GM19395 (cell line): Measurements from ENCODE around the gene ATG16L2.
A peak's percentile ranks its signal among the peaks of the same experiment; 100 is the strongest.
"Not testable (repeated sequence)": the region's sequence is repeated elsewhere in the genome, so short reads cannot be mapped to it uniquely, and the experiment has no call there.

Source experiments
- ATAC-seq: cut with Tn5 transposase; IDR thresholded peaks from one replicate; pipeline ENCODE4 v1.9.1; 2021; ENCODE audit warnings: mild to moderate bottlenecking, moderate library complexity; ENCODE audit not compliant: unreplicated experiment

ATG16L2 gene

DNA sequence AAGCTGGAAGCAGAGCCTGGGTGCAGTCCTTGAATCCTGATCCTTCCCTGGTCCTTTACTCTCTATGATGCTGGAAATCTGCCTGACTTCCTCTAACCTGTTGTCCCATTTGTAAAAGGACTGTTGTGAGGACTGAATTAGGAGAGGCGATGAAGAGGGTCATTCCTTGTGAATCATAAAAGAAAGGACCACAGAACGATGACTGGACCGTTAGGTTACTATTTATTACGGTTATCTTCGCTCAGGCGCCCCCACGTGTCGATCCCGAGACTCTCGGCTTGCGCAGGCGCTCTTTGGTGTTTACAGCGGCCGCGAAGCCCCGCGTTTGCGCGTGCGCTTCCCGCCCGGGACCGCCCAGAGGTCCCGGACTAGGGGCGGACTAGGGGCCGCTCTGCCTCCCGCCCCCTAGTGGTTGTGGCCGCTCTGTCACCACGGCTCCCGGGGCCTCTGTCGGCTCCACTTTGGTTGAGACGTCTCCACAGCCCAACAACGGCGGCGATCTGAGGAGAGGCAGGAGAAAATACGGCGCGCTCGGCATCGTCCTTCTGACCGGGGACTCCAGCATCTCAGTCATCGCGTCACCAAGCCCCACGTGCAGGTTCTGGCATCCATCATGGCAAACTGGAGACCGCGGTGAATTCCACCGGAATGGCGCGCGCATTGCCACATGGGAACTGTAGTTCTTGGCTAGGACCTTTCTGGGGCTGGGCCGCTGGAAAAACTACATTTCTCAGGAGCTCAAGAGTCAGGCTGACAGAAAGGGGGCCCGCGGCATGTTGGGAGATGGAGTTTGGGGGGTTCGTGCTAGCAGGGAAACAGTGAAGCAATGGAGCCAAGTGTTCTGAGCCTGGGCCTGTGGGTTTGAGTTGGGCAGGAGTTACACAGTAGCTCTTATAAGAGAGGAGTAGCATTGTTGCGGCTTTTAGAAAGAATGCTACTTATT is 20.5 kb upstream of the ATG16L2 start, which contains the start of gene STARD10:
Gene STARD10 (minus strand): TSS at position 623 of the 943 bp plus-strand sequence. CDS start 12,866 bp downstream, outside the sequence.
- ATAC-seq = peak; percentile 84

DNA sequence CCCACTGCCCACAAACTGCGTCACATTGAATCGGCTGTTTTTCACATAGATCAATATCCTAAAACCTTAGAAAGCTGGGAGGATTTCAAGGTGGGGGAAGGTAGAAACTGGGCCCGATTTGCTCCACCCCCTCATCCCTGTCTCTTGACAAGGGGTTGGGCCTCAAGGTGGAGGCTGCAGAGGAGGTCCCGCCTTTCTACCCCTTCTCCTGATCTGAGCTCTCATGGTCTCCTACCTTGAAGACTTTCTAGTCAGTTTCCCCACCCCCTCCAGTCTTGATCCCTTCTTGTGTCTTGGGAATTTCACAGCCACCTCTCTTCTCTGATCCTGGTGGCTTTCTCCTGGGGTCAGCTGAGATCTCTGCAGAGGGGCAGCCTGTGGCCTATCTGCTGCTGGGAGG is 15.8 kb upstream of the ATG16L2 start:
- ATAC-seq = no peak

DNA sequence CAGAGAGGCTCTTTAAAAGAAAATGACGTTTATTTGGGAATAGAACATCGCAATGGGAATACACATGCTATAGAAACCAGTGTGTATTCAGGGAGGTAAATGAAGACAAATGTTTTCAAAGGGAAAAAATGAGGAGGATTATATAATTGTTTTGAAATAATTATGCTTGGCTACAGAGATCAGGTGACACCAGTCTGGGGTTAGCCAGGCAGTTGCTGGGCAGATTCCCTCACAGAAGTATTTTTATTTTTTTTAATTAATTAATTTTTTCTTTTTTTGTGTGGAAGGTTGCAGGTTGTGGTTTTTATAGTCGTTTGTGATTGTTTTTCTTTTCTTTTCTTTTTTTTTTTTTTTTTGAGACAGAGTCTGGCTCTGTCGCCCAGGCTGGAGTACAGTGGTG is 14.8 kb upstream of the ATG16L2 start:
- ATAC-seq = no peak

DNA sequence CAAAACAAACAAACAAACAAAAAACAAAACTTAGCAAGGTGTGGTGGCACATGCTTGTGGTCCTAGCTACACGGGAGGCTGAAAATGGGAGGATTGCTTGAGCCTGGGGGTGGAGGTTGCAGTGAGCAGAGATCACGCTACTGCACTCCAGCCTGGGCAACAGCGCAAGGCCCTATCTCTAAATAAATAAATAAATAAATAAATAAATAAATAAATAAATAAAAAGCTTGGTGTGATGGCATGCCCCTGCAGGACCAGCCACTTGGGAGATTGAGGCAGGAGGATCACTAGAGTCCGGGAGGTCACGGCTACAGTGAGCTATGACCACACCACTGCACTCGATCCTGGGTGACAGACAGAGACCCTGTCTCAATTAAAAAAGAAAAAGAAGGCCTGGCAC is 11.4 kb upstream of the ATG16L2 start:
- ATAC-seq = no peak

DNA sequence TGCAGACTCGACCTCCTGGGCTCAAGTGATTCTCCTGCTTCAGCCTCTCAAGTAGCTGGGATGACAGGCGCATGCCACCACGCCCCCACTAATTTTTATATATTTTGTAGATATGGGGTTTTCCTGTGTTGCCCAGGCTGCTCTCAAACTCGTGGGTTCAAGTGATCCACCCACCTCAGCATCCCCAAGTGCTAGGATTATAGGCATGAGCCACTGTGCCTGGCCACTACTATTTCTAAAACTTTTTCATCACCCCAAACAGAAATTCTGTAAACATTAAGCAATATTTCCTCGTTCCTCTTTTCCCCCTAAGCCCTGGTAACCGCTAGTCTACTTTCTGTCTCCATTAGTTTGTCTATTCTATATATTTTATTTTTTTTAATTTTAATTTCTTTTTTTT is 9.0 kb upstream of the ATG16L2 start:
- no peak for ATAC-seq

DNA sequence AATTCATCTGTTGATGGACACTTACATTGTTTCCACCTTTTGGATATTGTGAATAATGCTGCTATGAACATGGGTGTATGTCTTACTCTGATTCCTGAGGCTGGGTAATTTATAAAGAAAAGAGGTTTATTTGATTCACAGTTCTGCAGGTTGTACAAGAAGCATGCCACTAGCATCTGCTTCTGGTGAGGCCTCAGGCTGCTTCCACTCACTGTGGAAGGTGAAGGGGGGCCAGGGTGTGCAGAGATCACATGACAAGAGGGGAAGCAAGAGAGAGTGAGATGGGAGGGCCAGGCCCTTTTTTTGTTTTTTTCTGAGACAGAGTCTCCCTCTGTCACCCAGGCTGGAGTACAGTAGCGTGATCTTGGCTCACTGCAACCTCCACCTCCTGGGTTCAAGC is 7.8 kb upstream of the ATG16L2 start:
- not testable (repeated sequence) for ATAC-seq

DNA sequence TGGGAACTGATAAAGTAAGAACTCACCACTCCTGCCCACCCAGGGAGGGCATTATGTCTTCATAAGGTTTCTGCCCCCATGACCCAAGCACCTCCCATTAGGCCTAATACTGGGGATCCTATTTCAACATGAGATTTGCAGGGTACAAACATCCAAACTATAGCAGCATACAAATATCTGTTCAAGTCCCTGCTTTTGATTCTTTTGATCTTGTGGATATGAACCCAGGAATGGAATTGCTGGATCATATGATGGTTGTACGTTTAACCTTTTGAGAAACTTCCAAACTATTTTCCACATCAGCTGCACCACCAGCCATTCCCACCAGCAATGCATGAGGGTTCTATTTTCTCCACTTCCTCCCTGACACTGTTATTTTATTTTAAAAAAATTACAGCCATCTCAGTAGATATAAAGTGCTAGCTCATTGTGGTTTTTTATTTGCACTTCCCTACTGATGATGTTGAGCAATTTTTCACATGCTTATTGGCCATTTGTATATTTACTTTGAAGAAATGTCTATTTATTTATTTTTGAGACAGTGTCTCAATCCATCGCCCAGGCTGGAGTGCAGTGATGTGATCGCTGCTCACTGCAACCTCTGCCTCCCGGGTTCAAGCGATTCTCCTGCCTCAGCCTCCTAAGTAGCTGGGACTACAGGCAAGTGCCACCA is 7.1 kb upstream of the ATG16L2 start:
- ATAC-seq = no peak

DNA sequence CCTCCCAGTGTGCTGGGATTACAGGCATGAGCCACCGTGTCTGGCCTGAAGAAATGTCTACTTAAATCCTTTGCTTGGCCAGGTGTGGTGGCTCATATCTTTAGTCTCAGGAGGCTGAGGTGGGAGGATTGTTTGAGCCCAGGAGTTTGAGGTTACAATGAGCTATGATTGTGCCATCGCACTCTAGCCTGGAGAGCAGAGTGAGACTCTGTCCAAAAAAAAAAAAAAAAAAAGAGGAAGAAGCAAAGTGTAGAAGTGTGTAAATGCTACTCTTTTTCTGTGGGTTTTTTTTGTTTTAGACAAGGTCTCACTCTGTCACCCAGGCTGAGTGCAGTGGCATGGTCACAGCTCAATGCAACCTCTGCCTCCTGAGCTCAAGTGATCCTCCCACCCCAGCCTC is 6.4 kb upstream of the ATG16L2 start:
- ATAC-seq = no peak

DNA sequence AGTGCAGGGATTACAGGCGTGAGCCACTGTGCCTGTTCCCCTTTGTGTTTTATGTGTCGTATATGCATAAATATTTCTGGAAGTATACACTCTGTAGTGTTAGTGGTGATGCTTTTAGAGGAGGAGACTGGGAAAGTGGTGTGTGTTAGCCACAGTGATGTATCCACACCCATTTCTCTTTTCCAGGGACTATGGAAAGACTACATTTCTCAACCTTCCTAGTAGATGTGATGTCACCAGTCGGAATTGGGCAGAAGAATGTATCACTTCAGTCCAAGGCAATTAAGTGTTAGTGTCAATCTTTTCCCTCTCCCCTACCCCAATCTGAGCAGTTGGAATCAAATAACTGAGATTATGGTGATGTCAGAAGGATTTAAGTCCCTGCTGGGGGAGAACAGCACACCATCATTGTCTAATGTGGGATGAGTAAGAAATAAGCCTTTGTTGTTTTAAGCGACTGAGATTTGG is 5.8 kb upstream of the ATG16L2 start:
- ATAC-seq = no peak

DNA sequence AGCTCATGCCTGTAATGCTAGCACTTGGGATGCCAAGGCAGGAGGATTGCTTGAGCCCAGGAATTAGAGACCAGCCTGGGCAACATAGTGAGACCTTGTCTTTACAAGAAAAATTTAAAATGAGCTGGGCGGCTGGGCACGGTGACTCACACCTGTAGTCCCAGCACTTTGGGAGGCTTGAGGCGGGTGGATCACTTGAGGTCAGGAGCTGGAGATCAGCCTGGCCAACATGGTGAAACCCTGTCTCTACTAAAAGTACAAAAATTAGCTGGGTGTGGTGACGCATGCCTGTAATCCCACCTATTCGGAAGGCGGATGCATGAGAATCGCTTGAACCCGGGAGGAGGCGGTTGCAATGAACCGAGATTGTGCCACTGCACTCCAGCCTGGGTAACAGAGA is 2.5 kb upstream of the ATG16L2 start:
- ATAC-seq = not testable (repeated sequence)

DNA sequence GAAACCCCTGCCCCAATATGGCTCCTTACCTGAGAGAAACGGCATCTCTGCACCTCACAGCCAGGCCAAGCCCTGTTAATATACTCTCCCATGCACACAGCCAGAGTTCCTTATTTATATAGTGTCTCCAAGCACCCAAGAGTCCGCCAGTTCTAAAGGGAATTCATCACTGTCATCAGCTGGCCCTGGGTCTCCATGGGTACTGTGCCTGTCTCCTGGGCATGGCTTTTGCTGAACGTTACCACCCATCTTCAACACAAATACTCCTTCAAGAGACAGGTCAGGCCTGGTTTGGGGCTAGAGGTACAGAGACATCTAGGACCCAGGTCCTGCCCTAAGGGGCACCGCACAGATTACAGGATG is 1.6 kb upstream of the ATG16L2 start:
- peak; percentile 2 for ATAC-seq

DNA sequence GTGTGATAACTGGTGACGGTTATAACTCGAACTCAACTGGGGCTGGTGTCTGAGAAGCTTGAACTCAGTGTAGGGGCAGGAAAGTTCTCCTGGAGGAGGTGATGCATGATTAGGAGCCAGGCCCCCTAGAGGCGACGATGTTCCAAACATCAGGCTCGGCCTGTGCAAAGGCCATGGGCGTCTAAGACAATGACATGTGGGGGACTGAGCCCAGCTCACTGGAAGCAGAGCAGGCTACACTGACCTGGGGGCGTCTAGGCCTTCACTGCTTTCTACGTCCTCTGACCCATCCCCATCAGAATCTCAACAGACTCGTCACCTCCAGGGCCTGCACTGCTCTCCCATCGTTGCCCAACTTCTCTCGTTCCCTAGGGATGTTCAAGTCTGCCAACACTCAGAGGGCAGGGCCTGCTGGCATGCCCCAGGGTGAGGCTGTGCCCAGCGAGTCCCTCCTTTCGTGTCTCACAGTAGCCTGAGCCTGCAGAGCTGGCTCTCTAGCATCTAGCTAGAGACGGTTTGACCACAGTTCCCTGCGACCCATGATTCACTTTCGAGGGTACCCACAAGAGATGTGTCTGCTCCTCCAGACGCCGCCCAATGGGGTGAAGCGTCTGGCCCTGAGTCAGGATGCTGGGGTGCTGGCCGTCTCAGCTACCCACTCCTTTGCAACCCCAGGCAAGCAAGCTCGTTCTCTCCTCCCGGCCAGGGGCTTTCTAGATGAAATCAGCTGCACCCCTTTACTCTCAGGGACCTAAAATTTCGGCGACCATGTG is 1.1 kb upstream of the ATG16L2 start:
- peak; percentile 41 for ATAC-seq

DNA sequence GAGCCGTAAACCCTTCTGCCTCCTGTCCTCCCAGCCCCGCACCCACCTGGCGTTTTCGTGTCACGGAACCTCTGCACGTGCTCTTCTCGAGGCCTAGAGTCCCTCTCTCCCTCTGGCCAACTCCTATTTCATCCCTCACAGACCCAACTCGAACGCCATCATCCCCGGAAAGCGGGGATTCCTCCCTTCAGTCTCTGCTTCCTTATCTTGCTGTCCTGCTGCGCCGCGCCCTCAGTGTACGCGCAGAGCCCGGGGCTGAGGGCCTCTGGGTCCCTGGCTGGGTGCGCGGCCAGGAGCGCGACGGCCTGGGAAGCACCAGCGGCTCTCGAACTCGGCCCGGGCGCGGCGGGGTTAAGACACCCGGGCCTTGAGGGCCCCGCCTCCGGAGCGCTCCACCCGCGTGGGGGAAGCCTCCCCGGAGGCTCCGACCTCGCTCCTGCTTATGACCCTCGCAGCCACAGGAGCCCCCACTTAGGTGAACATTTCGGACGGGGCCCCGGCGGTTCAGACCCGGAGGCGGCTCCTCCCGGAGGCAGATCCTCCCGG is 398 bp upstream of the ATG16L2 start:
- ATAC-seq = peak; percentile 51

DNA sequence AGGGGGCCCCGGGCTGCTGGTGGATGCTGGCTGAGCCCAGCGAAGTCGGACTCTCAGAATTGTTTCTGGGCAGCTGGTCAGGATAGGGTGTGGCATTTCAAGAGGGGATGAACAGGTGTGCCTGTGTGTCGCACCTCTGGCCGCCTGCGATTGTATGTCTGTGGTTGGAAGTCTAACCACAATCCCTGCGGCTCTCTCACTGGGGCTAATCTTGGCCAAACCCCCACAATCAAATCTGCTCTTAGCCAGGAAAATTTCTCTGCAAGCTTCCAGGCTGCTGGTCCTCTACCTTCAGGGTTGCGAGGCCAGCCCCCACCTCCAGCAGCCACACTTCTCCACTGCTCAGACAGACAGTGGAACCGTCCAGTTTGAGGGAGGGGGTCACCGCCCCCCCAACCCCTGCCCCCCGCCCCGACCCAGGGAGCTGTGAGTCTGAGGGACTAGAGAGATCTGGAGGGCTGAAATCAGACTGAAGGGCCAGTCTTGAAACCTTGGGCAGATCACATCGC is 953 bp downstream of the ATG16L2 start:
- peak; percentile 9 for ATAC-seq

DNA sequence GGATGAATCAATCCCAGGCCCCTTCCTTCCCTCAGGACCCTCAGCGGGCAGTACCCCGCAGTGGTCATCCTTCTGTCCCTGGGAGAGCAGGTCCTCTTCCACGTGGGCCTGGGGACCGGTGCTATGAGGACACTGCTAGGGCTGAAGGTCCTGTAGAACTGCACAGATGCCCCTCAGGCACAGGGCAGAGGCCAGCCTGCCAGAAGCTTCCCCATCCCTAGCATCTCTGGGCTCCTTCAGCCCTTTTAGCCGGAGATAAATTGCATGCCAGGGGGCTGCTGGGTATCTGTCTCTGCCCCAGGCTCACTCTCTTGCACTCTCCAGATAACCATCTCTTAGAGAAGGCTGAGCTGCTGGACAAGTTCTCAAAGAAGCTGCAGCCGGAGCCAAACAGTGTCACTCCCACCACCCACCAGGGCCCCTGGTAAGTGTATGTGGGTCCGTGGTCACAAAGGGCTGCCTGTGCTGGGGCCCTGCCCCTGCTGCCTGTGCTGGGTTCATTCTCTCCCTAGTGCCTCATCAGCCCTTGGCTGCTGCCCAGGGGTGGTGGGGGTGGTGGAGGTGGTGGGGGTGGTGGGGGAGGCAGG is 2.3 kb downstream of the ATG16L2 start:
- no peak for ATAC-seq

DNA sequence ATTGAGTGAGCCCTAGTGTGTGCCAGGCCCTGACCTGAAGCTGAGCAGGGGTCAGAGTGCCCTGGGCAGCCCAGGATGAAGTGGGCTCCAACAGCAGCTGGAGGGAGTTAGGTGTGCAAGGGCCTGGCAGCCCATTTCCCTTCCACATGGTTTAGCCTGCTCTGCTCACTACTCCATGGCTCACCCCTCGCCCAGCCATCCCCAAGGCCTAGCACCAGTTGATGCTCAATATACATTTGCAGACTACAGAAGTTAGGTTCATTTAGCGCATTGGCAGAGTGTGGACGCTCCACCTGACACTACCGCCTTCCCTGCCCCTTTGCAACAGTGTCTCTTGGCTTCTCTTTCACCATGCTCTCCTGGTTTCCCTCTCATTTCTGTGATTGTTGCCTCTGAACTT is 3.8 kb downstream of the ATG16L2 start:
- ATAC-seq = no peak

DNA sequence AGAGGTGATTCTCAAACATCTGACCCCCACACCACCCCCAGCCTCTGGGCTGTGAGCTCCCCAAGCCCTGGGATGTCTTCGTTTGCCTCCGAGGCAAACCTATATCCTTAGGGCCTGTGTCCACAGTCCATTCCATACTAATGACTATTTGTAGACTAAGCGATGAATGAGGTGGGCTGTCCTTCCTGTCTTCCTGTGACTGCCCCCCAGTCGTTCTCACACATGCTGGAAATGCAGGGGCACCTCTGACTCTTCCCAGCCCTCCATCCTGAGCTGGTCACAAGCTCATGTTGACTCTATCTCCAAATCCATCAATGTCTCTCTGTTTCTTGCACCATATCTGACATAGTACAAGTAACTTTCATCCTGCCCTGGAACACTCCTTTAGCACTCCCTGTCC is 4.8 kb downstream of the ATG16L2 start:
- no peak for ATAC-seq

DNA sequence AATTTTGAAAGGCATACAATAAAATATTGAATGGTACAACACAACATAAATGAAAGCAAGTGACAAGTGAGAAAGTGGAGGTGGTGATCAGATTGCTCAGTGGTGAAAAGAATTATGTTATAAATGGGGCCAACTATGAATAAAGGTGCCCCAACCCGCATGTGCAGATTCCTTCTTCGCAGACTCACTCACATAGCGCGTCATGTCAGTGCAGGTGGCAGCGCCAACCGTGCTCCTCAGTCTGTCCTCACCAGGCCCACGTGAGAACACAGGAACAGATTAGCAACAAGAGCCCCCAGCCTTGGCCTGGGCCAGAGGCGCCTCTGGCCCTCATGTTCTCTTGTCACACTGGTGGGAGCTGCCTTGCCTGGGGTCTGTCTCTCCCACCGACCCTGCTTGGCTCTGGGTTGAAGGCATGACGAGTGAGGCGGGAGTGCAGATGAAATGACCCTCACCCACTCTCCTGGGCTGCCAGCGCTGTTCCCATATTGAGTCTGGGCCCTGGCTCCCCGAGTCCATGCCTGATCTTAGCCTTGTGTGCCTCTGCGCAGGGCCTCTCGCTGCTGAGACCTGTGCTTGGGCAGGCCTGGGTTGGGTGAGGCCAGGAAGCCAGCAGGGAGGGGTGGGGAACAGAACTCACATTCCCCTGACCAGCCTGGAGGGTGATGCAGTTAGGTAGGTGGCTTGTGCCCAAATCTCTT is 6.4 kb downstream of the ATG16L2 start:
- ATAC-seq = no peak

DNA sequence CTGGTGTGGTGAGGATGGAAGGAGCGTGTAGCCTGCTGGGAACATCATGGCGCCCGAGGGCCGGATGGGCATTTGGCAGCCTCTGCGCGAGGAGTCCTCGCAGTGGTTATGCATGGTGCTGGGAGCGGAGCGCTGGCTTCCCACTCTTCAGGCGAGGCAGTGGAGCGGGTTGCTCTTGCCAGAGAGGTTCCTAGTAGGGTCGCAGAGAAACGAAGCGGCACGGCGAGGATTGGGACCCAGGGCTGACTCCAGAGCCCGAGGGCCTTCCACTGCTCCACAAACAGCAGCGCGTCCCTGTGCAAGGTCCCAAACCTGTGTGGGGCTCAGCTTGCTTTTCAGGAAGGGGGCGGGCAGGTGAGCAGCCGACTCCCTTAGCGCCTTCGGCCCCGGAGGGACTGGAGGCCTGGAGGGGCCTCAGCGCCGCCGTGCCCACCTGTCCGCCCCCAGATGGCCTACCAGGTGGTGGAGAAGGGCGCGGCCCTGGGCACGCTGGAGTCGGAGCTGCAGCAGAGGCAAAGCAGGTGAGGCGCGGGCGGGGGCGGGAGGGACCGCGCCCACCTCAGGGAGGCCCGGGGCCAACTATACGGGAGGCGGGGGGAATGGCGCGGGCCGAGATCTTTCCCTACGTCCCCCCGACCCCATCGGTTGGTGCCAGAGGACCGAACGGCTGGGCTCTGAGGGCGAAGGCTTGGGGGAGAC is 7.2 kb downstream of the ATG16L2 start:
- no peak for ATAC-seq
